ENCODE measurements around the gene DGLUCY.

Gene DGLUCY

GRCh38 chr14:91261115-91261514, 147.2 kb downstream of the DGLUCY start:
- no peak overlapping the region for H2BK120ac ChIP-seq (ENCODE audit: low read depth, low read length)
- no peak overlapping the region for H4K8ac ChIP-seq (ENCODE audit: low read length)
- no peak overlapping the region for H3K14ac ChIP-seq (ENCODE audit: low read length in 2 of 2)
- no peak for DNase-seq
- H3K9ac ChIP-seq (ENCODE audit: low read length), result no peak overlapping the region
- H3K23ac ChIP-seq (ENCODE audit: low read length in 2 of 2), result no peak overlapping the region
- peaks cover 0 to 14% of the 10 kb centered on the region in 2 experiments for H3K27me3 ChIP-seq (ENCODE audit: control insufficient read depth in 1 of 2, insufficient read depth in 1 of 2, low read length in 2 of 2)
- WGBS, result 99% methylated on average over 3 of the region's 5 CpGs
- no peak overlapping the region for H3K18ac ChIP-seq (ENCODE audit: low read depth in 1 of 2, low read length in 2 of 2)
- H3K4me3 ChIP-seq (ENCODE audit: insufficient read depth in 1 of 2, low read depth in 1 of 2, low read length in 2 of 2), result no peak overlapping the region
- H2BK12ac ChIP-seq (ENCODE audit: low read length in 2 of 2), result no peak overlapping the region
- H2AFZ ChIP-seq (ENCODE audit: low read depth, low read length), result no peak overlapping the region
- no peak overlapping the region for H4K91ac ChIP-seq (ENCODE audit: low read length)
- H2AK5ac ChIP-seq (ENCODE audit: low read length, severe bottlenecking), result no peak overlapping the region
- no peaks in the 10 kb centered on the region for H3K79me1 ChIP-seq (replicated peaks; ENCODE audit: low read length, poor library complexity, severe bottlenecking)
- peaks cover 19% of the 10 kb centered on the region for H3K4me1 ChIP-seq (ENCODE audit: control insufficient read depth, insufficient read depth, low read depth, low read length)
- no peak overlapping the region for H3K4me2 ChIP-seq (ENCODE audit: low read length, poor library complexity, severe bottlenecking)
- no peaks in the 10 kb centered on the region for H3K36me3 ChIP-seq (ENCODE audit: control insufficient read depth in 1 of 2, insufficient read depth in 2 of 2, low read depth in 1 of 2, low read length in 2 of 2)
- no peak overlapping the region for H3K27ac ChIP-seq (ENCODE audit: low read length, poor library complexity, severe bottlenecking)
- H3K9me3 ChIP-seq (ENCODE audit: control insufficient read depth, low read length), result no peaks in the 10 kb centered on the region
- no peak overlapping the region for H3K4ac ChIP-seq (ENCODE audit: low read depth in 1 of 2, low read length in 2 of 2)
- H2BK15ac ChIP-seq (ENCODE audit: low read depth, poor library complexity, severe bottlenecking), result no peak overlapping the region
- no peak overlapping the region for H2BK5ac ChIP-seq (ENCODE audit: low read depth, low read length, poor library complexity, severe bottlenecking)

- no peak overlapping the region for H3K4ac ChIP-seq (ENCODE audit: low read depth in 1 of 2, low read length in 2 of 2)
- H4K91ac ChIP-seq (ENCODE audit: low read length), result no peak overlapping the region
- H3K18ac ChIP-seq (ENCODE audit: low read depth in 1 of 2, low read length in 2 of 2), result no peak overlapping the region
- no peak overlapping the region for H2AFZ ChIP-seq (ENCODE audit: low read depth, low read length)
- H2BK120ac ChIP-seq (ENCODE audit: low read depth, low read length), result no peak overlapping the region
- no peak overlapping the region for H2BK15ac ChIP-seq (ENCODE audit: low read depth, poor library complexity, severe bottlenecking)
- H3K36me3 ChIP-seq (ENCODE audit: control insufficient read depth in 1 of 2, insufficient read depth in 2 of 2, low read depth in 1 of 2, low read length in 2 of 2), result no peaks in the 10 kb centered on the region
- WGBS, result 94% methylated on average over 11 of the region's 11 CpGs
- no peak overlapping the region for H3K4me2 ChIP-seq (ENCODE audit: low read length, poor library complexity, severe bottlenecking)
- H3K27ac ChIP-seq (ENCODE audit: low read length, poor library complexity, severe bottlenecking), result no peak overlapping the region
- H4K8ac ChIP-seq (ENCODE audit: low read length), result no peak overlapping the region
- no peaks in the 10 kb centered on the region for H3K79me1 ChIP-seq (replicated peaks; ENCODE audit: low read length, poor library complexity, severe bottlenecking)
- H3K27me3 ChIP-seq (ENCODE audit: control insufficient read depth in 1 of 2, insufficient read depth in 1 of 2, low read length in 2 of 2), result peaks cover 0 to 14% of the 10 kb centered on the region in 2 experiments
- DNase-seq, result no peak
- no peaks in the 10 kb centered on the region for H3K9me3 ChIP-seq (ENCODE audit: control insufficient read depth, low read length)
- no peak overlapping the region for H2BK12ac ChIP-seq (ENCODE audit: low read length in 2 of 2)
- H3K23ac ChIP-seq (ENCODE audit: low read length in 2 of 2), result no peak overlapping the region
- no peak overlapping the region for H2BK5ac ChIP-seq (ENCODE audit: low read depth, low read length, poor library complexity, severe bottlenecking)
- H3K4me3 ChIP-seq (ENCODE audit: insufficient read depth in 1 of 2, low read depth in 1 of 2, low read length in 2 of 2), result no peak overlapping the region
- no peak overlapping the region for H3K14ac ChIP-seq (ENCODE audit: low read length in 2 of 2)
- H3K9ac ChIP-seq (ENCODE audit: low read length), result no peak overlapping the region
- no peak overlapping the region for H2AK5ac ChIP-seq (ENCODE audit: low read length, severe bottlenecking)
- peaks cover 19% of the 10 kb centered on the region for H3K4me1 ChIP-seq (ENCODE audit: control insufficient read depth, insufficient read depth, low read depth, low read length)
Measured at GRCh38 chr14:91261986-91262549, 148.2 kb downstream of the DGLUCY start.

GRCh38 chr14:91263329-91263728, 149.5 kb downstream of the DGLUCY start:
- H3K4me3 ChIP-seq (ENCODE audit: insufficient read depth in 1 of 2, low read depth in 1 of 2, low read length in 2 of 2), result no peak overlapping the region
- H3K27ac ChIP-seq (ENCODE audit: low read length, poor library complexity, severe bottlenecking), result no peak overlapping the region
- H3K27me3 ChIP-seq (ENCODE audit: control insufficient read depth in 1 of 2, insufficient read depth in 1 of 2, low read length in 2 of 2), result peaks cover 0 to 14% of the 10 kb centered on the region in 2 experiments
- H2BK120ac ChIP-seq (ENCODE audit: low read depth, low read length), result no peak overlapping the region
- no peak overlapping the region for H2BK12ac ChIP-seq (ENCODE audit: low read length in 2 of 2)
- H3K4ac ChIP-seq (ENCODE audit: low read depth in 1 of 2, low read length in 2 of 2), result no peak overlapping the region
- no peaks in the 10 kb centered on the region for H3K36me3 ChIP-seq (ENCODE audit: control insufficient read depth in 1 of 2, insufficient read depth in 2 of 2, low read depth in 1 of 2, low read length in 2 of 2)
- no peak overlapping the region for H4K8ac ChIP-seq (ENCODE audit: low read length)
- H3K18ac ChIP-seq (ENCODE audit: low read depth in 1 of 2, low read length in 2 of 2), result no peak overlapping the region
- no peaks in the 10 kb centered on the region for H3K9me3 ChIP-seq (ENCODE audit: control insufficient read depth, low read length)
- no peak overlapping the region for H2AFZ ChIP-seq (ENCODE audit: low read depth, low read length)
- H4K91ac ChIP-seq (ENCODE audit: low read length), result no peak overlapping the region
- H3K4me1 ChIP-seq (ENCODE audit: control insufficient read depth, insufficient read depth, low read depth, low read length), result peaks cover 14% of the 10 kb centered on the region
- no peak overlapping the region for H2BK15ac ChIP-seq (ENCODE audit: low read depth, poor library complexity, severe bottlenecking)
- no peak overlapping the region for H3K9ac ChIP-seq (ENCODE audit: low read length)
- no peak overlapping the region for H2BK5ac ChIP-seq (ENCODE audit: low read depth, low read length, poor library complexity, severe bottlenecking)
- WGBS, result 92% methylated on average over 2 of the region's 2 CpGs
- no peak overlapping the region for H2AK5ac ChIP-seq (ENCODE audit: low read length, severe bottlenecking)
- no peaks in the 10 kb centered on the region for H3K79me1 ChIP-seq (replicated peaks; ENCODE audit: low read length, poor library complexity, severe bottlenecking)
- no peak overlapping the region for H3K14ac ChIP-seq (ENCODE audit: low read length in 2 of 2)
- no peak overlapping the region for H3K4me2 ChIP-seq (ENCODE audit: low read length, poor library complexity, severe bottlenecking)
- no peak for DNase-seq
- H3K23ac ChIP-seq (ENCODE audit: low read length in 2 of 2), result no peak overlapping the region

- H3K36me3 ChIP-seq (ENCODE audit: control insufficient read depth in 1 of 2, insufficient read depth in 2 of 2, low read depth in 1 of 2, low read length in 2 of 2), result no peaks in the 10 kb centered on the region
- H3K14ac ChIP-seq (ENCODE audit: low read length in 2 of 2), result no peak overlapping the region
- H2BK15ac ChIP-seq (ENCODE audit: low read depth, poor library complexity, severe bottlenecking), result no peak overlapping the region
- peak overlapping the region; percentile 58 for H3K9ac ChIP-seq (ENCODE audit: low read length)
- H3K27me3 ChIP-seq (ENCODE audit: control insufficient read depth in 1 of 2, insufficient read depth in 1 of 2, low read length in 2 of 2), result peaks cover 0 to 20% of the 10 kb centered on the region in 2 experiments
- H3K79me1 ChIP-seq (replicated peaks; ENCODE audit: low read length, poor library complexity, severe bottlenecking), result no peaks in the 10 kb centered on the region
- H2BK5ac ChIP-seq (ENCODE audit: low read depth, low read length, poor library complexity, severe bottlenecking), result no peak overlapping the region
- H3K4me3 ChIP-seq (ENCODE audit: insufficient read depth in 1 of 2, low read depth in 1 of 2, low read length in 2 of 2), result peak overlapping the region; percentile 57 to 67
- H4K91ac ChIP-seq (ENCODE audit: low read length), result no peak overlapping the region
- H3K27ac ChIP-seq (ENCODE audit: low read length, poor library complexity, severe bottlenecking), result no peak overlapping the region
- peak overlapping the region in 1 of 2 experiments; percentile 54 for H3K18ac ChIP-seq (ENCODE audit: low read depth in 1 of 2, low read length in 2 of 2)
- H3K4me1 ChIP-seq (ENCODE audit: control insufficient read depth, insufficient read depth, low read depth, low read length), result peaks cover 14% of the 10 kb centered on the region
- WGBS, result 14% methylated on average over 49 of the region's 69 CpGs
- no peak for DNase-seq
- H3K4ac ChIP-seq (ENCODE audit: low read depth in 1 of 2, low read length in 2 of 2), result no peak overlapping the region
- H3K9me3 ChIP-seq (ENCODE audit: control insufficient read depth, low read length), result no peaks in the 10 kb centered on the region
- peak overlapping the region in 1 of 2 experiments; percentile 11 for H2BK12ac ChIP-seq (ENCODE audit: low read length in 2 of 2)
- peak overlapping the region; percentile 73 for H2AFZ ChIP-seq (ENCODE audit: low read depth, low read length)
- H3K4me2 ChIP-seq (ENCODE audit: low read length, poor library complexity, severe bottlenecking), result peak overlapping the region; percentile 91
- H3K23ac ChIP-seq (ENCODE audit: low read length in 2 of 2), result no peak overlapping the region
- H2AK5ac ChIP-seq (ENCODE audit: low read length, severe bottlenecking), result no peak overlapping the region
- peak overlapping the region; percentile 20 for H4K8ac ChIP-seq (ENCODE audit: low read length)
- peak overlapping the region; percentile 15 for H2BK120ac ChIP-seq (ENCODE audit: low read depth, low read length)
Measured at GRCh38 chr14:91264151-91265150, 150.6 kb downstream of the DGLUCY start.

Measured in mesenchymal stem cell (in vitro differentiated cells and primary cell).